ENCODE data around the gene CAMTA1.

The CAMTA1 gene

GRCh38 chr1:7317888-7318287, 532.6 kb downstream of the CAMTA1 start:
- H3K4me3 ChIP-seq (ENCODE audit: control insufficient read depth, low read depth, low read length) = no peak overlapping the region
- TF ChIP-seq CTCF (conservative IDR thresholded peaks at IDR 0.05; ENCODE audit: control insufficient read depth, insufficient read depth, low read depth, low read length) = no peak
- DNase-seq (ENCODE audit: low read depth) = no peak

- no peak overlapping the region for H3K4me3 ChIP-seq (ENCODE audit: control insufficient read depth, low read depth, low read length)
- no peak for DNase-seq (ENCODE audit: low read depth)
- TF ChIP-seq CTCF (conservative IDR thresholded peaks at IDR 0.05; ENCODE audit: control insufficient read depth, insufficient read depth, low read depth, low read length) = no peak
These were observed 533.9 kb downstream of the CAMTA1 start for GRCh38 chr1:7319196-7319595.

GRCh38 chr1:7320661-7321060, 535.4 kb downstream of the CAMTA1 start:
- no peak for DNase-seq (ENCODE audit: low read depth)
- TF ChIP-seq CTCF (conservative IDR thresholded peaks at IDR 0.05; ENCODE audit: control insufficient read depth, insufficient read depth, low read depth, low read length) = no peak
- no peak overlapping the region for H3K4me3 ChIP-seq (ENCODE audit: control insufficient read depth, low read depth, low read length)

- H3K4me3 ChIP-seq (ENCODE audit: control insufficient read depth, low read depth, low read length) = no peak overlapping the region
- no peak for DNase-seq (ENCODE audit: low read depth)
- no peak for TF ChIP-seq CTCF (conservative IDR thresholded peaks at IDR 0.05; ENCODE audit: control insufficient read depth, insufficient read depth, low read depth, low read length)
These were observed 537.1 kb downstream of the CAMTA1 start for GRCh38 chr1:7322283-7322785.

GRCh38 chr1:7322912-7323311, 537.7 kb downstream of the CAMTA1 start:
- TF ChIP-seq CTCF (conservative IDR thresholded peaks at IDR 0.05; ENCODE audit: control insufficient read depth, insufficient read depth, low read depth, low read length) = no peak
- no peak for DNase-seq (ENCODE audit: low read depth)
- H3K4me3 ChIP-seq (ENCODE audit: control insufficient read depth, low read depth, low read length) = no peak overlapping the region

GRCh38 chr1:7325254-7325653, 540.0 kb downstream of the CAMTA1 start:
- no peak for DNase-seq (ENCODE audit: low read depth)
- no peak for TF ChIP-seq CTCF (conservative IDR thresholded peaks at IDR 0.05; ENCODE audit: control insufficient read depth, insufficient read depth, low read depth, low read length)
- no peak overlapping the region for H3K4me3 ChIP-seq (ENCODE audit: control insufficient read depth, low read depth, low read length)

- no peak for TF ChIP-seq CTCF (conservative IDR thresholded peaks at IDR 0.05; ENCODE audit: control insufficient read depth, insufficient read depth, low read depth, low read length)
- no peak overlapping the region for H3K4me3 ChIP-seq (ENCODE audit: control insufficient read depth, low read depth, low read length)
- no peak for DNase-seq (ENCODE audit: low read depth)
These were observed 541.1 kb downstream of the CAMTA1 start for GRCh38 chr1:7326366-7326765.

Data from fibroblast of mammary gland (primary cell).